Gastrocnemius medialis (tissue), 4 donors: Measurements from ENCODE around the gene TFF1. TPM values are rescaled to one million over a fixed set of nuclear protein-coding genes. Genes with fewer than 3 reads are reported as not detected.

Experiments used
- ATAC-seq, 2 donors: fragments of 150-250 bp; one replicate each; pipeline ENCODE4 v1.9.1; 2016
- DNase-seq, 2 donors: peaks; one replicate each; pipeline ENCODE4 v3.0.0-alpha.2; 2019
- H3K27ac ChIP-seq, 4 donors: fragments of 200-600 bp; sonication (generic); 1 replicate in 1 of 4; 2 replicates in 3 of 4; pipeline ENCODE4 v1.5.1; 2016 to 2018; ENCODE audit warnings: mild to moderate bottlenecking in 2 of 4, moderate library complexity in 1 of 4
- H3K27me3 ChIP-seq, 3 donors: fragments of 200-600 bp; sonication (generic) in 2 of 3; 1 replicate in 1 of 3; 2 replicates in 2 of 3; pipeline versions ENCODE4 v1.5.1 to v1.6.0; 2016 to 2019; ENCODE audit warnings: mild to moderate bottlenecking in 1 of 3, moderate library complexity in 1 of 3
- H3K36me3 ChIP-seq, 2 donors: fragments of 200-600 bp; sonication (generic) in 1 of 2; one replicate each; pipeline ENCODE4 v1.5.1; 2017 to 2018
- H3K4me1 ChIP-seq, 2 donors: fragments of 200-600 bp; sonication (generic) in 1 of 2; one replicate each; pipeline ENCODE4 v1.5.1; 2016 to 2017; ENCODE audit warnings: mild to moderate bottlenecking in 2 of 2
- H3K4me3 ChIP-seq, 4 donors: fragments of 200-600 bp; sonication (generic) in 3 of 4; 1 replicate in 1 of 4; 2 replicates in 3 of 4; pipeline ENCODE4 v1.5.1; 2016 to 2019; ENCODE audit warnings: mild to moderate bottlenecking in 2 of 4
- H3K9me3 ChIP-seq, 3 donors: fragments of 200-600 bp; sonication (generic) in 2 of 3; 1 replicate in 1 of 3; 2 replicates in 2 of 3; pipeline ENCODE4 v1.5.1; 2016 to 2019
- CTCF ChIP-seq, 5 experiments: fragments of 450-650 bp in 3 of 5; fragments of 200-600 bp in 2 of 5; sonication (generic) in 2 of 5; IDR thresholded peaks in 4 of 5; conservative IDR thresholded peaks in 1 of 5; 1 replicate in 4 of 5; 2 replicates in 1 of 5; pipeline ENCODE4 v1.5.1; 2016 to 2019; ENCODE audit warnings: antibody characterized with exemption in 5 of 5, mild to moderate bottlenecking in 3 of 5, moderate library complexity in 3 of 5
- POLR2A ChIP-seq, 2 donors: fragments of 450-650 bp; IDR thresholded peaks; one replicate each; pipeline ENCODE4 v1.6.1; 2017; ENCODE audit warnings: antibody characterized with exemption in 2 of 2, mild to moderate bottlenecking in 2 of 2, moderate library complexity in 2 of 2
- in situ Hi-C, 4 donors: fragments of 200-750 bp; cut with MboI; loops; one replicate each; pipeline versions ENCODE4 v1.15.0 to v1.8.0; 2017; ENCODE audit warnings: low sequenced_read_pairs in 4 of 4
- intact Hi-C: fragments of 100-400 bp; cut with DNase I; formaldehyde crosslinking; loops from one replicate; pipeline ENCODE4 v1.15.1; 2023; ENCODE audit warnings: low total_unique reads
- total RNA-seq, 4 donors: library from RNA; depleted of rRNA; stranded (reverse); fragments of >200 nt; gene quantifications; one replicate each; pipeline versions ENCODE4 v1.1.0 to v1.2.3, GENCODE V29; 2016

Gene TFF1
- total RNA-seq, 4 donors from 2014 or later: not detected

DNA sequence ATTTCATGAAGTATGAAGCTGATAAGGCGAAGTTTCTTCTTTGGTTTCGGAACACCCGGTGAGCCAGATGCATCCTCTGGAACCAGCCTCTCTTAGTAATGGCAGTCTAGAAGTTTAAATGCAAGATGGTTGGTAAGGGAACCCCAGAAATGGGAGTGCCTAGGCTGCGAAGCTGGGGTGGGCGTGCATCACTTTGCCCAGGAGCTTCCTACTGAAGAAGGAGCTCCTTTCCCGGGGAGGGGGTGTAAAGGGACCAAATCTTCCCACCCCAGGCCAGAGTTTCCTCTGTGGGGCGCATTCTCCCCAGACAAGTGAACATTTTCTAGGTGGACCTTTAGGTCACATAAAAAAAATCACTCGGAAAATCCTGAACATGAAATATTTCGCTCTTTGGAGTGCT, 19.9 kb downstream of the TFF1 start:
- H3K4me3 ChIP-seq: no peak overlapping the region
- DNase-seq (no peak), ATAC-seq (no peak)
- no peak overlapping the region for H3K27ac ChIP-seq
- no peaks in the 10 kb centered on the region for H3K4me1 ChIP-seq
- peaks cover 0 to 6% (median 0%) of the 10 kb centered on the region in 3 donors for H3K27me3 ChIP-seq
- H3K36me3 ChIP-seq: no peaks in the 10 kb centered on the region
- intact Hi-C loops: no loop called here
- no peaks in the 10 kb centered on the region for H3K9me3 ChIP-seq
- TF ChIP-seq CTCF (IDR thresholded peaks at IDR 0.05 in 4 of 5, conservative IDR thresholded peaks at IDR 0.05 in 1 of 5) (no peak), POLR2A (IDR thresholded peaks at IDR 0.05) (no peak)
- in situ Hi-C loops: loop anchor here in 1 of 4 donors (25.0 kb wide), 1 partner anchor 91 kb away; no protein-coding TSS in a partner anchor

GRCh38 chr21:42344631-42345030, 21.7 kb downstream of the TFF1 start:
- no peak for DNase-seq
- intact Hi-C loops: no loop called here
- H3K4me3 ChIP-seq: no peak overlapping the region
- no peak for ATAC-seq
- H3K9me3 ChIP-seq: no peaks in the 10 kb centered on the region
- no peak overlapping the region for H3K27ac ChIP-seq
- TF ChIP-seq POLR2A (IDR thresholded peaks at IDR 0.05): no peak
- no peak for TF ChIP-seq CTCF (IDR thresholded peaks at IDR 0.05 in 4 of 5, conservative IDR thresholded peaks at IDR 0.05 in 1 of 5)
- in situ Hi-C loops: loop anchor here in 1 of 4 donors (25.0 kb wide), 1 partner anchor 93 kb away; no protein-coding TSS in a partner anchor
- H3K36me3 ChIP-seq: no peaks in the 10 kb centered on the region
- H3K27me3 ChIP-seq: peaks cover 0 to 6% (median 0%) of the 10 kb centered on the region in 3 donors
- no peaks in the 10 kb centered on the region for H3K4me1 ChIP-seq

GRCh38 chr21:42343963-42344510, 22.3 kb downstream of the TFF1 start:
- H3K4me1 ChIP-seq: no peaks in the 10 kb centered on the region
- no peaks in the 10 kb centered on the region for H3K36me3 ChIP-seq
- intact Hi-C loops: no loop called here
- no peak overlapping the region for H3K4me3 ChIP-seq
- no peaks in the 10 kb centered on the region for H3K9me3 ChIP-seq
- DNase-seq: no peak
- TF ChIP-seq POLR2A (IDR thresholded peaks at IDR 0.05): no peak
- TF ChIP-seq CTCF (IDR thresholded peaks at IDR 0.05 in 4 of 5, conservative IDR thresholded peaks at IDR 0.05 in 1 of 5): no peak
- H3K27me3 ChIP-seq: peaks cover 0 to 6% (median 0%) of the 10 kb centered on the region in 3 donors
- no peak overlapping the region for H3K27ac ChIP-seq
- ATAC-seq: no peak
- in situ Hi-C loops: loop anchor here in 1 of 4 donors (25.0 kb wide), 1 partner anchor 93 kb away; no protein-coding TSS in a partner anchor

GRCh38 chr21:42343556-42343955, 22.8 kb downstream of the TFF1 start:
- no peaks in the 10 kb centered on the region for H3K36me3 ChIP-seq
- H3K27me3 ChIP-seq: peaks cover 0 to 6% (median 0%) of the 10 kb centered on the region in 3 donors
- H3K9me3 ChIP-seq: no peaks in the 10 kb centered on the region
- in situ Hi-C loops (loop anchor here in 1 of 4 donors (25.0 kb wide), 1 partner anchor 94 kb away; no protein-coding TSS in a partner anchor), intact Hi-C loops (no loop called here)
- ATAC-seq (no peak), DNase-seq (no peak)
- H3K27ac ChIP-seq: no peak overlapping the region
- H3K4me3 ChIP-seq: no peak overlapping the region
- no peak for TF ChIP-seq CTCF (IDR thresholded peaks at IDR 0.05 in 4 of 5, conservative IDR thresholded peaks at IDR 0.05 in 1 of 5)
- no peak for TF ChIP-seq POLR2A (IDR thresholded peaks at IDR 0.05)
- H3K4me1 ChIP-seq: no peaks in the 10 kb centered on the region
